ENCODE results near the gene LRCH4.
A peak's percentile ranks its signal among the peaks of the same experiment; 100 is the strongest.

Gene LRCH4

GRCh38 chr7:100604976-100605911 lies 19.3 kb upstream of the LRCH4 start:
- DNase-seq, result peak; percentile 68

GRCh38 chr7:100604028-100604975 lies 18.4 kb upstream of the LRCH4 start:
- DNase-seq, result peak; percentile 86

- DNase-seq, result peak; percentile 70
Measured at GRCh38 chr7:100603726-100604027, 17.7 kb upstream of the LRCH4 start.

GRCh38 chr7:100602889-100603725 lies 17.2 kb upstream of the LRCH4 start:
- DNase-seq, result peak; percentile 55

GRCh38 chr7:100600730-100601038 lies 14.8 kb upstream of the LRCH4 start:
- DNase-seq, result no peak

- DNase-seq, result no peak
Measured at GRCh38 chr7:100599911-100600729, 14.2 kb upstream of the LRCH4 start.

GRCh38 chr7:100598425-100598824 lies 12.5 kb upstream of the LRCH4 start:
- DNase-seq, result no peak

GRCh38 chr7:100595188-100595587 lies 9.3 kb upstream of the LRCH4 start:
- DNase-seq, result no peak

- DNase-seq, result no peak
Measured at GRCh38 chr7:100591596-100591995, 5.7 kb upstream of the LRCH4 start.

- DNase-seq, result no peak
Measured at GRCh38 chr7:100590077-100590737, 4.3 kb upstream of the LRCH4 start.

- no peak for DNase-seq
Measured at GRCh38 chr7:100589341-100589947, 3.5 kb upstream of the LRCH4 start.

- DNase-seq, result peak; percentile 59
Measured at GRCh38 chr7:100588438-100588837, 2.5 kb upstream of the LRCH4 start.

- peak; percentile 100 for DNase-seq
Measured at GRCh38 chr7:100586266-100587025, 517 bp upstream of the LRCH4 start, which contains the start of gene FBXO24. TSS of gene FBXO24 (plus strand) at chr7:100586328. CDS start at chr7:100586626, 298 bp downstream.

GRCh38 chr7:100584683-100585510 lies 1.0 kb downstream of the LRCH4 start:
- DNase-seq, result peak; percentile 84

- no peak for DNase-seq
Measured at GRCh38 chr7:100584054-100584682, 1.8 kb downstream of the LRCH4 start.

- DNase-seq, result no peak
Measured at GRCh38 chr7:100583132-100584053, 2.5 kb downstream of the LRCH4 start.

- no peak for DNase-seq
Measured at GRCh38 chr7:100582650-100583049, 3.3 kb downstream of the LRCH4 start.
